Measurements from ENCODE around the gene TRPM3. TPM values are rescaled to one million over a fixed set of nuclear protein-coding genes. Genes with fewer than 3 reads are reported as not detected.

The TRPM3 gene
- total RNA-seq, 2 experiments from 2014 or later: not detected

- POLR2A ChIA-PET: no interaction called here
- H3K27me3 ChIP-seq (ENCODE audit: control insufficient read depth in 1 of 2, insufficient read depth in 2 of 2, low read length in 2 of 2): no peaks in the 10 kb centered on the region
Observed at GRCh38 chr9:71097671-71098070, 23.8 kb downstream of the TRPM3 start.

DNA sequence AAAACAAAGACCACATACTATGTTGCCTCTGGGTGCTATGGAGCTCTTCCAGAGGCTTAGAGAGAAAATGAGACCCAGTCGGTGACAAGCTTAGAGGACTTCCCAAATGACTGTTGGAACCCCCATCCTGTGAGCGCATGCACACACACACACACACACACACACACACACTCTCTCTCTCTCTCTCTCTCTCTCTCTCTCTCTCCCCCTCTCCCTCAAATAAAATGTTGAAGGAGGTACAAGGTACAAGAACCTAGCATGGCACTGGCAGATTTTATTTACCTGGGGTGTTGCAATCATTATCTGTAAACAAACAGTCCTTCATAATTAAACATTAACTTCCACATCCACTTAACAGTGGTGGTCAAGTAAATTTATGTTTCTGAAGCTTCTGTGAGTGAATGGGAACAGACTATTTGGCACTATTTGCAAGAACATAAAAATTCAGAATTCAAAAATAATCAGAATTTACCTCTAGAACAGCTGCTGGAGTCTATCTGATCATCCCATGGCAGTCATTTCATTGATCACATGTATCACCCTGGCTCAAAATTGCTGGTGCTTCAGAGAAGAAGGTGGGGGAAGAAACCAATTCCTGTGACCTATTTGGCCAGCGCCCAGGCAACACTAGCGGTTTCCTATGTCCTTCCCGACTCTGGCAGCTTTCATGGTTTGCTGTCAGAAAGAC is 24.9 kb downstream of the TRPM3 start:
- DNase-seq (no peak), ATAC-seq (ENCODE audit: poor library complexity) (no peak)
- H3K36me3 Mint-ChIP-seq (ENCODE audit: low read depth): no peaks in the 10 kb centered on the region
- H3K27ac Mint-ChIP-seq: no peak overlapping the region
- Histone ChIP-seq H3K4me3 (ENCODE audit: low read length) (no peak overlapping the region), H3K9me3 (ENCODE audit: control insufficient read depth in 1 of 2, insufficient read depth in 1 of 2, low read length in 2 of 2) (no peaks in the 10 kb centered on the region), H3K36me3 (ENCODE audit: insufficient read depth, low read length) (no peaks in the 10 kb centered on the region), H3K4me1 (ENCODE audit: insufficient read depth, low read length) (no peaks in the 10 kb centered on the region), H3K27me3 (ENCODE audit: control insufficient read depth in 1 of 2, insufficient read depth in 2 of 2, low read length in 2 of 2) (no peaks in the 10 kb centered on the region), H3K27ac (ENCODE audit: low read depth in 1 of 2, low read length in 2 of 2) (no peak overlapping the region)
- intact Hi-C loops (cut with DNase I, micrococcal nuclease): no loop called here
- CTCF ChIA-PET: no interaction called here
- no peak for TF ChIP-seq CTCF (IDR thresholded peaks at IDR 0.05)
- no peak overlapping the region for H3K4me3 Mint-ChIP-seq
- H3K9me3 Mint-ChIP-seq: peaks cover 4% of the 10 kb centered on the region
- POLR2A ChIA-PET: no interaction called here
- no peaks in the 10 kb centered on the region for H3K4me1 Mint-ChIP-seq (ENCODE audit: low read depth)
- peaks cover 10% of the 10 kb centered on the region for H3K27me3 Mint-ChIP-seq

More at GRCh38 chr9:71097671-71098070, 23.8 kb downstream of the TRPM3 start:
- Histone ChIP-seq H3K4me3 (ENCODE audit: low read length) (no peak overlapping the region), H3K27ac (ENCODE audit: low read depth in 1 of 2, low read length in 2 of 2) (no peak overlapping the region), H3K4me1 (ENCODE audit: insufficient read depth, low read length) (no peaks in the 10 kb centered on the region), H3K9me3 (ENCODE audit: control insufficient read depth in 1 of 2, insufficient read depth in 1 of 2, low read length in 2 of 2) (no peaks in the 10 kb centered on the region), H3K36me3 (ENCODE audit: insufficient read depth, low read length) (no peaks in the 10 kb centered on the region)
- ATAC-seq (ENCODE audit: poor library complexity): no peak
- Mint-ChIP-seq H3K4me1 (ENCODE audit: low read depth) (no peaks in the 10 kb centered on the region), H3K36me3 (ENCODE audit: low read depth) (no peaks in the 10 kb centered on the region), H3K27ac (no peak overlapping the region), H3K9me3 (peaks cover 4% of the 10 kb centered on the region), H3K27me3 (peaks cover 10% of the 10 kb centered on the region), H3K4me3 (no peak overlapping the region)
- DNase-seq: no peak
- intact Hi-C loops (cut with DNase I, micrococcal nuclease): no loop called here
- CTCF ChIA-PET: no interaction called here
- TF ChIP-seq CTCF (IDR thresholded peaks at IDR 0.05): no peak

DNA sequence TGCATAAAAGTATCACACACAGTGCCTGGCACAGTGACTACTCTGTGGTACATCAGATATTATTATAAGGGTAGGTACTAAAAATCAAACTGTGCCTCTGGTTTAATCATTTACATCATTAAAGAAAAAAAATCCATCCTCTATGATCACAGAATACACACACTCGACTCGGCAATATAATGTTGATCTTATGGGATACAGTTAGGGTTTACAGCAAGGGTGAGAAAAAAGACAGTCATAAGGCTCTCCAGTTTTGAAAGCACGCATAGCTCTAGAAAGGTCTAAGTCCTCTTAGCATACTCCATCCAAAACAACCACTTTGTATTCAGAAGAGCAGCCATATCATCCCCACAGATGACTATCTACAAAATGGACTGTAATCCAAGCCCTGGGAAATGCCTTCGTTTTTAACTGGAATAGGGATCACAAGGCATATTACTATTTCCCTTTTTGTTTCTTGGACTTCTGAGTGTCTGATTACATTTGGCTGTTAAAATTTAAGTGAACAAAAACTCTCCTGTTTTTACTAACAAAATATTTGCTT is 26.6 kb downstream of the TRPM3 start:
- Histone ChIP-seq H3K36me3 (ENCODE audit: insufficient read depth, low read length) (no peaks in the 10 kb centered on the region), H3K9me3 (ENCODE audit: control insufficient read depth in 1 of 2, insufficient read depth in 1 of 2, low read length in 2 of 2) (no peaks in the 10 kb centered on the region), H3K27ac (ENCODE audit: low read depth in 1 of 2, low read length in 2 of 2) (no peak overlapping the region), H3K4me1 (ENCODE audit: insufficient read depth, low read length) (no peaks in the 10 kb centered on the region), H3K27me3 (ENCODE audit: control insufficient read depth in 1 of 2, insufficient read depth in 2 of 2, low read length in 2 of 2) (no peaks in the 10 kb centered on the region), H3K4me3 (ENCODE audit: low read length) (no peak overlapping the region)
- H3K4me3 Mint-ChIP-seq: no peak overlapping the region
- ATAC-seq (ENCODE audit: poor library complexity) (no peak), DNase-seq (no peak)
- POLR2A ChIA-PET: no interaction called here
- H3K4me1 Mint-ChIP-seq (ENCODE audit: low read depth): no peaks in the 10 kb centered on the region
- no peaks in the 10 kb centered on the region for H3K36me3 Mint-ChIP-seq (ENCODE audit: low read depth)
- H3K27ac Mint-ChIP-seq: no peak overlapping the region
- no peak for TF ChIP-seq CTCF (IDR thresholded peaks at IDR 0.05)
- peaks cover 3% of the 10 kb centered on the region for H3K9me3 Mint-ChIP-seq
- CTCF ChIA-PET: no interaction called here
- intact Hi-C loops (cut with DNase I, micrococcal nuclease): no loop called here
- H3K27me3 Mint-ChIP-seq: peaks cover 10% of the 10 kb centered on the region

Data from CD4-positive, alpha-beta T cell (primary cell).